HG02623 (cell line): ENCODE measurements around the gene PRR30.

Source experiments
- ATAC-seq: cut with Tn5 transposase; IDR thresholded peaks from one replicate; pipeline ENCODE4 v1.9.1; 2021; ENCODE audit warnings: moderate library complexity; ENCODE audit not compliant: unreplicated experiment

PRR30 gene

DNA sequence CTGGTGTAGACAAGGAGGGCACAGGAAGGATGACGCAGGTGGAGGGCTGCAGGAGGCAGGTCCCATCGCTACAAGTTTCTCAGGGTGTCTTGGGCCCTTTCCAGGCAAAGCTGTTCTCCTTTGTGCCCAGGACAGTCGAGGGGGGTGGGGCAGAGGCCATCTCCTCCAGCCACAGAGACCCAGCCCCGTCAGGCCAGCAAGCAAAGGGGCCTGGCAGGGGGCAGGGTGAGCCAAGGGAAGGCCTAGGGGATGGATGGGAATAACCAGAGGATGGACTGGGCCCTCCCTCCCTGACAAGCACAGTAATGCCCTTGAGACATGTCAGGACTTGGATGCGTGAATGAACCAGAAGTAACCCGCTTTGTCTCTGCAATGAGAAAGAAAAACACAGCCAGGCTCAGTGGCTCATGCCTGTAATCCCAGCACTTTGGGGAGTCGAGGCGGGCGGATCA lies 15.9 kb upstream of the PRR30 start:
- no peak for ATAC-seq

- ATAC-seq: no peak
These were observed 15.3 kb upstream of the PRR30 start for GRCh38 chr2:27154488-27154887.

- ATAC-seq: no peak
These were observed 13.7 kb upstream of the PRR30 start for GRCh38 chr2:27152796-27153464.

GRCh38 chr2:27152102-27152795 lies 13.0 kb upstream of the PRR30 start:
- ATAC-seq: no peak

- no peak for ATAC-seq
These were observed 11.5 kb upstream of the PRR30 start for GRCh38 chr2:27150639-27151230.

DNA sequence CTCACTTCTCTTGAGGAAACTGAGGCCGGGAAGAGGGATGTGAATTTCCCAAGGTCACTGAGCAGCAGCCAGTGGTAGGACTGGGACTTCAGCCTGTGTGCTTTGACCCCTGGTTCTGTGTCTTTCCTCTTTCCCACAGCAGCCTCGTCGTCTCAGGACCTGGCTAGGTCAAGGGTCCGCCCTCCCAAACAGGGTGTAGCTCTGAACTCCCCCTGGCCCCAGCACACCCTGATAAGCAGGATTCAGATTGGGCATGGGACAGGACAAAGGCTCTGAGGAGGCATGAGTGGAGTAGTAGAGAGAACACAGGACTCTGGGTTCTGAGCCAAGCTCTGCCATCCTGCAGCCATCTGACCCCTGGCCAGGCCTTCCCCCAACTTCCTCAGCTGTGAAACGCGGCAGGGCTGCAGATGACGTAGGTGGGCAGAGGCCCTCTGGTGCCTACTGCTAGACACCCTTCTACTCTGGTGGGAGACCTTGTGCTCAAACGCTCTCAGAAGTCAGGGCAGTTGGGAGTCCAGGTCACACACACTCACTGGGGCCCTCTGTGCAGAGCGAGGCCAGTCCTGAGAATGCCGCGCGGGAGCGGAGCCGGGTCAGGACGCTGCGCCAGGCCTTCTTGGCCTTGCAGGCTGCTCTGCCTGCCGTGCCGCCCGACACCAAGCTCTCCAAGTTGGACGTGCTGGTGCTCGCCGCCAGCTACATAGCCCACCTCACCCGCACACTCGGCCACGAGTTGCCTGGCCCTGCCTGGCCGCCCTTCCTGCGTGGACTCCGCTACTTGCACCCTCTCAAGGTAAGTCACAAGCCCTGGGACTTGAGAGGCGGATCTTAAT lies 10.6 kb upstream of the PRR30 start:
- ATAC-seq: no peak

- no peak for ATAC-seq
These were observed 9.7 kb upstream of the PRR30 start, which contains the start of gene TCF23 for GRCh38 chr2:27148801-27149439. TCF23 (plus strand) TSS chr2:27149004; CDS start chr2:27149134, 130 bp downstream.

GRCh38 chr2:27147935-27148334 lies 8.7 kb upstream of the PRR30 start:
- no peak for ATAC-seq

DNA sequence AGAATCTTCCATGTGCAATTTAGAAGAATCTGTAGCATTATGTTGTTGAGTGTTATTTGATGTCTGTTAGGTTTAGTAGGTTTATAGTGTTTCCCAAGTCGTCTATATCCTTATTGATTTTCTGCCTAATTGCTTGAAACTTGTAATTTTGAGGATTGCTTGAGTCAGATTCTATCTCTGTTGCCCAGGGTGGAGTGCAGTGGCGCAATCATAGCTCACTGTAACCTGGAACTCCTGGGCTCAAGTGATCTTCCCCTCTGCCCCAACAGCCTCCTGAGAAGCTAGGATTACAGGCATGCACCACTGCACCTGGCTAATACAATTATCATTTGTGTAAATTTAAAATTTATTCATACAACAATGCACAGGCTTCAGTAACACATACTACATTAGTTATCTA lies 6.5 kb upstream of the PRR30 start:
- ATAC-seq: no peak

- no peak for ATAC-seq
These were observed 4.1 kb upstream of the PRR30 start for GRCh38 chr2:27143285-27143684.

- no peak for ATAC-seq
These were observed 1.1 kb downstream of the PRR30 start for GRCh38 chr2:27138111-27138510.

DNA sequence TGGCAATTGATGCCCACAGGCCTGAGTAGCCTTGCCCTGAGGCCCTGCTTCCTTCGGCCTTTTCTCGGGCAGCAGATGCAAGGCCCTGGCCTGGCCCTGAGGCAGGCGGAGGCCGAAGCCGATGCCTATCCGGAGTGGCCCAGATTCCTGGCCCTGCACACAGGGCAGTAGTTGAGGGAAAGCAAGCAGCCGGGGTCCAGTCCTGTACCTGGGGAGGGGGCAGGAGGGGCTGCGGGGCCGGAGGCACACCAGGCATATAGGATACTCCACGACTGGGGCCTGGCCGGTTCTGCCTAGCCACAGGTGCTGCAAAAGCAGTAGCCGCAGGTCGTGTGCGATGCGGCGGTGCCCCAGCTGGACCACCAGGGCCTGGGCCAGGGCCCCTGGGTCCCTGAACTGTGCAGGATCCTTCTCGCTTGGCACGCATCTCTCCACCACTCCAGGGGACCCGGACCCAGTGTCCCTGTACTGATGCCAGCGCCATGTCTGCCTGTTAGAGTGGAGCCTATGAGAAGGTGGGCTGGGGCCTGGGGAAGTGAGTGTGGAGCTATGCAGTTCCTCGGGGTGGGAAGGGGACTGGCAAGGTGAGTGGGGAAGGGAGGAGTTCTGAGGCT lies 1.8 kb downstream of the PRR30 start:
- no peak for ATAC-seq

GRCh38 chr2:27136751-27137150 lies 2.5 kb downstream of the PRR30 start:
- no peak for ATAC-seq

- ATAC-seq: no peak
These were observed 3.7 kb downstream of the PRR30 start for GRCh38 chr2:27135478-27135955.

GRCh38 chr2:27134781-27135477 lies 4.3 kb downstream of the PRR30 start:
- ATAC-seq: no peak

- ATAC-seq: peak; percentile 86
These were observed 5.1 kb downstream of the PRR30 start, which contains the start of gene PREB for GRCh38 chr2:27133905-27134780. PREB (minus strand) TSS chr2:27134636; CDS start chr2:27134421, 215 bp downstream.

DNA sequence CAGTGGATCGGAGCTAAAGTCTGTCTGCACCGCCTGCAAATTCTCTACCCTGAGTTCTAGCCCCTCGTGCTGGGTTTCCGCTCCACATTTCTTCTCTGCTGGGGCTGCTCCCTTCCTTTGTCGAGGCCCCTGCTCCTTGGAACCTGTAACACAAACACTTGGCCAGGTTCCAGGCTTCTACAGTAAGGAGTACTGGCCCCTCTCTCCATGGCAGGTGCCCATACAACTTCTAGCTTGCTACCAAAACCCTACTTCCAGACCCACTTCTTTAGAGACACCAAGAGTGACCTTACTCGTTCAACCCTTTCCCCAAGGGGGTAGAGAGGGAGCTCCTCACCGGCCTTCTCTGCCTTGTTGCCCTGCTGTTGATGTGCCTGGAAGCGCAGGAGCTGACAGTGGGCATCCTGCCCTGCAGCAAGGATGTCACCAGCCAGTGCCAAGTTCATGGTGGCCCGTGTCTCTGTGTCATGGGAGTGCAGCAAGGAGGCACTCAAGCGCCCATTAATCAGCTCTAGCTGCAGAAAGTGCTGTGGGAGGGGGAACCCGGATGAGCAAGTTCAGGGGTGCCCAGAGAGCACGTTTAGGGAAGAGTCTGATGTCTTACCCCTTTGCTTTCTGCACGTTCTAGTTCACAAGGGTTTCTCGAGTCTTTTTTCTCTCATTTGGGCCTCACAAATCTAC lies 5.9 kb downstream of the PRR30 start:
- no peak for ATAC-seq

- no peak for ATAC-seq
These were observed 7.8 kb downstream of the PRR30 start for GRCh38 chr2:27131429-27131828.
